Right cardiac atrium (tissue), 5 donors: Measurements from ENCODE around the gene C19orf44. TPM values are rescaled to one million over a fixed set of nuclear protein-coding genes. Genes with fewer than 3 reads are reported as not detected.
A peak's percentile ranks its signal among the peaks of the same experiment; 100 is the strongest.
"Not testable (repeated sequence)": the region's sequence is repeated elsewhere in the genome, so short reads cannot be mapped to it uniquely, and the experiment has no call there.

ENCODE experiments used
- ATAC-seq, 2 donors: fragments of 200-7000 bp; cut with Tn5 transposase; one replicate each; pipeline versions ENCODE4 v1.8.0 to v1.9.1; 2020; ENCODE audit warnings: moderate library complexity in 2 of 2, mild to moderate bottlenecking in 1 of 2
- DNase-seq, 3 donors: peaks; one replicate each; pipeline ENCODE4 v3.0.0-alpha.2; 2020
- H3K27ac ChIP-seq: one replicate; pipeline ENCODE4 v1.5.1; 2013; ENCODE audit warnings: mild to moderate bottlenecking, low read length, control low read depth, moderate library complexity
- H3K27me3 ChIP-seq: one replicate; pipeline ENCODE4 v1.6.1; 2013; ENCODE audit not compliant: control insufficient read depth, insufficient read depth
- H3K4me1 ChIP-seq: one replicate; pipeline ENCODE4 v1.6.1; 2013; ENCODE audit warnings: low read length; ENCODE audit not compliant: control insufficient read depth, insufficient read depth
- H3K4me3 ChIP-seq: one replicate; pipeline ENCODE4 v1.5.1; 2013; ENCODE audit warnings: low read length, control low read depth
- H3K9me3 ChIP-seq: one replicate; pipeline ENCODE4 v1.6.1; 2013; ENCODE audit warnings: low read length; ENCODE audit not compliant: control insufficient read depth
- WGBS: extraction: QIAGEN DNeasy Blood & Tissue Kit; methylation state at CpG from one replicate; pipeline ENCODE4 v1.1.7; 2013; 5-methylcytosine and 5-hydroxymethylcytosine counted together
- intact Hi-C, 4 donors: fragments of 100-400 bp; cut with DNase I; formaldehyde crosslinking; loops; one replicate each; pipeline versions ENCODE4 v1.11.0 to v1.14.0; 2022 to 2023
- polyA plus RNA-seq: library from polyadenylated mRNA; stranded (reverse); fragments of 200-250 nt; gene quantifications from one replicate; pipeline ENCODE4 v1.2.3, GENCODE V29; 2013
- total RNA-seq, 4 donors: library from RNA; stranded (reverse); fragmentation: NEBNext Ultra II Directional; extraction: Animal tissue kit (Norgen Biotek cat#: 25700); gene quantifications; one replicate each; pipeline ENCODE4 v1.2.1, GENCODE V29; 2021
- donor health status: healthy with polysubstance abuse.
- donor health status: DM: no; HTN: yes; CAD: no.
- donor health status: DM: no; HTN: no; CAD: no.
- donor health status: DM: no; HTN: yes; CAD: no; lungs with severe emphysema.
- donor health status: DM: yes; HTN: yes; CAD: no.

C19orf44 gene
- total and polyA plus RNA-seq, 5 donors: 3.3 to 4.2 (median 3.8) TPM

DNA sequence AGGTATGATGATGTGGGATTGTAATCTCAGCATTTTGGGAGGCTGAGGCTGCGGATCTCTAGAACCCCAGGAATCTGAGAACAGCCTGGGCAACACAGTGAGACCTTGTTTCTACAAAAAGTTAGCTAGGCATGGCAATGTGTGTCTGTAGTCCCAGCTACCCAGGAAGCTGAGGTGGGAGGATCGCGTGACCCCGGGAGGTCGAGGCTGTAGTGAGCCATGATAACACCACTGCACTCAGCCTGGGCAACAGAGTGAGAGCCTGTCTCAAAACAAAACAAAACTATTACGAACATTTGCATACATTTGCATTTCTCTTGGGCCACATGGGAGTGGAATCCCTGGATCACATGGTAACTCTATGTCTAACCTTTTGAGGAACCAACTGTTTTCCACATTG lies 1.6 kb downstream of the C19orf44 start:
- H3K4me3 ChIP-seq: no peak overlapping the region
- intact Hi-C loops: no loop called here
- DNase-seq (no peak), ATAC-seq (no peak)
- no peak overlapping the region for H3K27ac ChIP-seq
- no peaks in the 10 kb centered on the region for H3K27me3 ChIP-seq
- WGBS: 92% methylated on average over 6 of the region's 6 CpGs
- no peaks in the 10 kb centered on the region for H3K4me1 ChIP-seq
- no peaks in the 10 kb centered on the region for H3K9me3 ChIP-seq

DNA sequence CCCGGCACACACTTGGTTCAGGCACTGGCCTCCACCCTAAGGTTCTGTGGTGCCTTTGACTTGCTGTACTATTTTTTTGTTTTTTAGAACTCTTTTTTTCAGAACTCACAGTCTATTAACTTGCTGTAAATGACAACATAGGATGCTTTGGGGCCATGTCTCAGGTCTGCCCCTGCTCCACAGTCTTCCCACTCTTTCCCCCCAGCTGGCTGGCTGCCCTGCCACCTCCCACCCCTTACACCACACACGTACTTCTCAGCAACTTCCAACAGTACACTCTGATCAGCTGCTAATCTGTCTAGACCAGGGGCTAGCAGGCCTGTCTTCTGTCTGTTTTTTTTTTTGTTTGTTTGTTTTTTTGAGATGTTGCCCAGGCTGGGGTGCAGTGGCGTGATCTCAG lies 8.1 kb downstream of the C19orf44 start:
- ATAC-seq (peak in 1 of 2 donors; percentile 20), DNase-seq (no peak)
- Histone ChIP-seq H3K9me3 (no peaks in the 10 kb centered on the region), H3K27me3 (no peaks in the 10 kb centered on the region), H3K4me1 (no peaks in the 10 kb centered on the region), H3K27ac (no peak overlapping the region), H3K4me3 (no peak overlapping the region)
- WGBS: 81% methylated on average over 3 of the region's 3 CpGs
- intact Hi-C loops: no loop called here

DNA sequence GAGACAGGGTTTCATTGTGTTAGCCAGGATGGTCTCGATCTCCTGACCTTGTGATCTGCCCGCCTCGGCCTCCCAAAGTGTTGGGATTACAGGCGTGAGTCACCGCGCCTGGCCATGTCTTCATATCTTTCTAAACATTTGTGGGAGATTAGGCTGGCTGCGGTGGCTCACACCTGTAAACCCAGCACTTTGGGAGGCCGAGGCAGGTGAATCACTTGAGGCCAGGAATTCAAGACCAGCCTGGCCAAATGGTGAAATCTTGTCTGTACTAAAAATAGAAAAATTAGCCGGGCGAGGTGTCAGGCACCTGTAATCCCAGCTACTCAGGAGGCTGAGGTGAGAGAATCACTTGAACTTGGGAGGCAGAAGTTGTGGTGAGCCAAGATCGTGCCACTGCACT lies 10.0 kb downstream of the C19orf44 start:
- ATAC-seq: not testable (repeated sequence)
- WGBS: 87% methylated on average over 11 of the region's 11 CpGs

DNA sequence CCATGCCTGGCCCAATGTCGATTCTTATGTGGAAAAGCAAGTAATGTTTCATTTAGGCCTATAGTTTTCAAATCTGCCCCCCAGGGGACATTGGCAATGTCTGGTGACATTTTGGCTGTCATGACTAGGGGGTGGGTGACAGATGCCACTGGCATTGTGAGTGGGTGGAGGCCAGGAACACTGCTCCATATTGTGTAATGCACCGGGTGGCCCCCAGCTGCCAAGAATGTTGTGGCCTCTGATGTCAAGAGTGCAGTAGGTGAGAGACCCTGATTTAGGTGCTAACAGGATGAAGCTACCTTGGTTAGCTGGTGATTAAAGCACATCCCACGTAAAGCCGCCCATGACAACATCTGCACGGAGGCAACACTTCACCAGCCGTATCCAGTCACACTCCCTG lies 10.8 kb downstream of the C19orf44 start:
- H3K4me1 ChIP-seq: no peaks in the 10 kb centered on the region
- ATAC-seq (no peak), DNase-seq (no peak)
- intact Hi-C loops: no loop called here
- H3K4me3 ChIP-seq: no peak overlapping the region
- no peaks in the 10 kb centered on the region for H3K9me3 ChIP-seq
- no peaks in the 10 kb centered on the region for H3K27me3 ChIP-seq
- H3K27ac ChIP-seq: no peak overlapping the region
- WGBS: 86% methylated on average over 6 of the region's 6 CpGs

More for the DNA sequence above, 10.0 kb downstream of the C19orf44 start:
- H3K9me3 ChIP-seq, H3K4me1 ChIP-seq, H3K27ac ChIP-seq, H3K27me3 ChIP-seq, H3K4me3 ChIP-seq, DNase-seq, intact Hi-C loops: not testable (repeated sequence)

DNA sequence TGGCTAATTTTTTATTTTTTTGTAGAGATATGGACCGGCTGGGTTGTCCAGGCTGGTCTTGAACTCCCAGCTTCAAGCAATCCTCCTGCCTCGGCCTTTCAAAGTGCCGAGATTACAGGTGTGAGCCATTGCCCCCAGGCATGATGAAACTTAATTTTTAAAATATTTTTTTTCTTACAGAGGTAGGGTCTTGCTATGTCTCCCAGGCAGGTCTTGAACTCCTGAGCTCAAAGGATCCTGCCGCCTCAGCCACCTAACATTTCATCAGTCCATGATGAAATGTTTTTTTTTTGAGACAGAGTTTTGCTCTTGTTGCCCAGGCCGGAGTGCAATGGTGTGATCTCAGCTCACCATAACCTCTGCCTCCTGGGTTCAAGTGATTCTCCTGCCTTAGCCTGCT lies 12.4 kb downstream of the C19orf44 start:
- Histone ChIP-seq H3K27ac (no peak overlapping the region), H3K27me3 (no peaks in the 10 kb centered on the region), H3K4me1 (no peaks in the 10 kb centered on the region), H3K4me3 (no peak overlapping the region), H3K9me3 (no peaks in the 10 kb centered on the region)
- ATAC-seq: no peak
- DNase-seq: no peak
- intact Hi-C loops: no loop called here
- 95% methylated on average over 5 of the region's 5 CpGs for WGBS

DNA sequence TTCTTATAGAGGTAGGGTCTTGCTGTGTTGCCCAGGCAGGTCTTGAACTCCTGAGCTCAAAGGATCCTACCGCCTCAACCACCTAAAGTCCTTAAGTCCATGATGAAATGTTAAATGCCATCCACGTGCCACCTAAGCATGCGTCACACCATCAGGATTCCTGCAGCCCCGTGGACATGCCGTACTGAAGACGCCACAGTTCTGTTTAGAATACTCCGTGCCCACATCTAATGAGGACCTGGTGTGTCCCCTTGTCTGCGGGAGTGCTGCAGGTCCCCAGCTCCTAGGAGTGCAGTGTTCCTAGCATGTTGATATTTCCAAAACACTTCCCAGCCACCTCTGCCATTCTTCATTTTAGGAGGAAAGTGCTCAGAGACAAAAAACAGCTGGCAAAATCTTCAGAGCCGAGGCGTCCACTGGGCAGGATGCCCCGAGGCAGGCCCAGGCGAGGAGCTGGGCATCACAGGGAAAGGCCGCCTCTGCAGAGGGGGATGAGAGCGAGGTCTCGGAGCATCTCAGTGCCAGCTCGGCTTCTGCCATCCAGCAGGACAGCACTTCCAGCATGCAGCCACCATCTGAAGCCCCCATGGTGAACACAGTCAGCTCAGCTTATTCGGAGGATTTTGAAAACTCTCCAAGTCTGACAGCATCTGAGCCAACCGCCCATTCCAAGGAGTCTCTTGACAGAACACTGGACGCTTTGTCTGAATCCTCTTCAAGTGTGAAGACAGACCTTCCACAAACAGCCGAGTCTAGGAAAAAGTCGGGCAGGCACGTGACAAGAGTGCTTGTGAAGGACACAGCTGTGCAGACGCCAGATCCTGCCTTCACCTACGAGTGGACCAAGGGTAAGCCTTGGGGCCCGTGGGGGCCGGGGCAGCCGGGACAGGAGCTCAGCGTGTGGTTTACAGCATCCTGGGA lies 13.2 kb downstream of the C19orf44 start:
- 65% methylated on average over 28 of the region's 28 CpGs for WGBS
- H3K4me1 ChIP-seq: no peaks in the 10 kb centered on the region
- DNase-seq (peak; percentile 73 to 87 (median 84)), ATAC-seq (peak; percentile 78 to 84)
- H3K27me3 ChIP-seq: no peaks in the 10 kb centered on the region
- H3K27ac ChIP-seq: peak overlapping the region; percentile 35
- H3K4me3 ChIP-seq: no peak overlapping the region
- no peaks in the 10 kb centered on the region for H3K9me3 ChIP-seq
- intact Hi-C loops: no loop called here

DNA sequence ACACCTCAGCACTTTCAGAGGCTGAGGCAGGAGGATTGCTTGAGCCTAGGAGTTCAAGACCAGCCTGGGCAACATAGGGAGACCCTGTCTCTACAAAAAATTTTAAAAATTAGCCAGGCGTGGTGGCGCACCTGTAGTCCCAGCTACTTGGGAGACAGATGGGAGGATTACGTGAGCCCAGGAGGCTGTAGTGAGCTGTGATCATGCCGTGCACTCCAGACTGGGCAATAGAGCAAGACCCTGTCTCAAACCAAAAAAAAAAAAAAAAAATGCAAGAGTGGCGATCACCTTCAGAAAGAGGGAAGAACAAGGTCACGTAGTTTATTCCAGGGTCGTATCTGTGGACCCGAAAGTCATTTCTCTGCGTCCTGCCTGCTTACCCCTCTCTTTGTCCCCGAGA lies 16.4 kb downstream of the C19orf44 start:
- H3K4me1 ChIP-seq, H3K9me3 ChIP-seq, DNase-seq, H3K4me3 ChIP-seq, intact Hi-C loops, H3K27me3 ChIP-seq, H3K27ac ChIP-seq, ATAC-seq: not testable (repeated sequence)
- 94% methylated on average over 10 of the region's 10 CpGs for WGBS

DNA sequence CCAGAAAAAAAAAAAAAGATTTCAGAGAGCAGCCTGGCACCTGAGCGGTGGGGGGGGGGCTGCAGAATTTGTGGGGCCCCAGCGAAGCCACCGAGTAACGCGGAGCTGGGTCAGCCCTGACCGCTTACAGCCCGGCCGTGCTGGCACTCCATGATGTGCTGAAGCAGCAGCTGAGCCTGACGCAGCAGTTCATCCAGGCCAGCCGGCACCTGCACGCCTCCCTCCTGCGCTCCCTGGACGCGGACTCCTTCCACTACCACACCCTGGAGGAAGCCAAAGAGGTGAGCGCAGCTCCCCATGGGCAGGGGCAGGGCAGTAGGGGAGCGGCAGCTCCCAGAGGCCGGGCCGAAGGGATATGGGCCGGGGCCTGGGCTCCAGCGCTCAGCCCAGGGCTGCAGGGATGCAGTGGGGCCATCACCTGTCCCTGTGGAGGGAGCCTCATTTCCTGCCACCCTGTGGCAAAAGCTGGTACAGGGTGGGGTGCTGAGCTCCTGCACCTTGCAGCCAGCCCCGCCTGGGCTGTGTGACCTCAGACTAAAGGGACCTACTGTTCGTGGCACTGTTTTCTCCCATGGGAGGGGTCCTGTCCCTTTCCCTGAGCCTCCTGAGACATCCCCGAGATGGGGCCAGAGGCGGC lies 18.3 kb downstream of the C19orf44 start:
- WGBS: 93% methylated on average over 24 of the region's 24 CpGs
- no peaks in the 10 kb centered on the region for H3K4me1 ChIP-seq
- DNase-seq: no peak

DNA sequence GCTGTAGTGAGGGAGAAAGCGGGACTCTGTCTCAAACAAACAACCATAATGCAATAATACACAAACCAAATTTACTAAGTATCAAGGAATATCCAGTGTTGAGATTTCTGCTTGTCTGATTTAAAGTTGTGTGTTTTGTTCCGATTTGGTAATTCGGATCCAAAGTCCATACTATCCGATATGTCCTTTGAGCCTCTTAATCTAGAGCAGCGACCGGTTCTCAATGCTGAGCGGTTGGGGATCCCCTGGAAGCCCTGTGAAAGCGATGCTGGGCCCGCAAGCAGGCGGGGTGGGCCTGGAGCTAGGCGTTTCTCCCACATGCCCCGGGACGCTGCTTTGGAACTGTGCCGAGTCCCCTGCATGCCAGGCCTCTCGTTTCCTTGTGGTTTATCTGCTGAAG lies 20.2 kb downstream of the C19orf44 start:
- no peaks in the 10 kb centered on the region for H3K27me3 ChIP-seq
- DNase-seq (no peak), ATAC-seq (no peak)
- no peaks in the 10 kb centered on the region for H3K4me1 ChIP-seq
- H3K9me3 ChIP-seq: no peaks in the 10 kb centered on the region
- no peak overlapping the region for H3K27ac ChIP-seq
- intact Hi-C loops: no loop called here
- no peak overlapping the region for H3K4me3 ChIP-seq
- 80% methylated on average over 15 of the region's 15 CpGs for WGBS

More for the DNA sequence above, 18.3 kb downstream of the C19orf44 start:
- no peak for ATAC-seq
- intact Hi-C loops: no loop called here
- no peaks in the 10 kb centered on the region for H3K9me3 ChIP-seq
- no peak overlapping the region for H3K4me3 ChIP-seq
- H3K27me3 ChIP-seq: no peaks in the 10 kb centered on the region
- H3K27ac ChIP-seq: no peak overlapping the region

DNA sequence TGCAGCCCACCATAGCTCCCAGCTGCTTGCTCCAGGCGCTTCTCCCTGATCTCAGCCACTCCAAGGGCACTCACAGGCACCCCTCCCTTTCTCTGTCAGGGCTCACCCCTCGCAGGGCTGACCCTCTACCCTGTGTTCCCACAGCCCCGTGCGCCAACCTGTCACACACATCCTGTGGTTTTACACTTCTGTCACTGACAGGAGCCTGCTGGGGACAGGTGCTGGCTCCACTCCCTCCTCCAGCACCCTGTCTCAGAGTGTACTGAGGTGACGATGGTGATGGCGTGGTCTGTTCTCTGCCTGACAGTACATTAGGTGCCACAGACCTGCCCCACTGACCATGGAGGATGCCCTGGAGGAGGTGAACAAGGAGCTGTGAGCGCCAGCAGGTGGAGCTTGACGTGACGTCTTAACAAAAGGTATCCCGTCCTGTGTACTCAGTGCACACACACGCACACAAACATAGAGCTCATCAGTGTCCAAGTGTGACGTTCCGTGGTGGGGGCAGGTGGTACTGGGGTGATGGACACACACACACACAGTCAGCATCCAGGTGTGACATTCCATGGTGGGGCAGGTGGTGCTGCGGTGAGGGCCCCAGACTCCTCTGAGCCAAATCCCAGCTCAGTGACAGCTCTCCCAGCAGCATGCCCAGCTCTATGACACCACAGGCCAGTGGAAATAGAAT lies 20.9 kb downstream of the C19orf44 start:
- Histone ChIP-seq H3K27ac (no peak overlapping the region), H3K9me3 (no peaks in the 10 kb centered on the region), H3K4me1 (no peaks in the 10 kb centered on the region), H3K4me3 (no peak overlapping the region), H3K27me3 (no peaks in the 10 kb centered on the region)
- intact Hi-C loops: no loop called here
- ATAC-seq (peak; percentile 6 to 8), DNase-seq (no peak)
- WGBS: 80% methylated on average over 14 of the region's 14 CpGs

DNA sequence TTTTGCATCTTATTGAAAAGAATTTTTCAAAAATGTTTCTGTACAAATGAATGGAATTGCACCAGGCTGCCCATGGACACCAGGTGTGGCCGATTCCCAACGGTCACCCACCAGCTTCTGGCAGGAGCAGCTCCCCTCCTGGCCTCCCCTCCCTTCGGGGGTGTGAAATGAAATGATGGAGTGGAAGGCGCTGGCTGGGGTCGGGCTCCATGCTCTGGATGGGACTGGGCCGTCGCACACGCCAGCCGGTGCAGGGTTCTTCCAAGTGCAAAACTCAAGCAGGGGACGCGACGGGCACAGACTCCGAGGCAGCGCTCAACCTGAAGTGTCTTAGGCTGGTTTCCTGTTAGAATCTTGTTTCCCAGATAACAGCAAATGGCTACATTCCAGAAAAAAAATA lies 21.9 kb downstream of the C19orf44 start:
- 75% methylated on average over 14 of the region's 14 CpGs for WGBS
- no peak for DNase-seq
- Histone ChIP-seq H3K4me3 (no peak overlapping the region), H3K27me3 (no peaks in the 10 kb centered on the region), H3K4me1 (no peaks in the 10 kb centered on the region), H3K27ac (no peak overlapping the region), H3K9me3 (no peaks in the 10 kb centered on the region)
- ATAC-seq: no peak
- intact Hi-C loops: no loop called here
